PC-3 (cell line): ENCODE data around the gene CPEB4.

Experiments
- EZH2 ChIP-seq: fragments of 300-600 bp; sonication (generic); IDR thresholded peaks from one replicate; pipeline ENCODE4 v1.6.1; 2017; ENCODE audit warnings: antibody characterized with exemption, mild to moderate bottlenecking, low read length; ENCODE audit not compliant: unreplicated experiment
- TF ChIP-seq, protein P1 (sequence below): fragments of 300-600 bp; sonication (generic); conservative IDR thresholded peaks from 2 replicates; pipeline ENCODE4 v1.5.1; 2017; ENCODE audit warnings: antibody characterized with exemption, low read depth, mild to moderate bottlenecking, low read length

DNA sequence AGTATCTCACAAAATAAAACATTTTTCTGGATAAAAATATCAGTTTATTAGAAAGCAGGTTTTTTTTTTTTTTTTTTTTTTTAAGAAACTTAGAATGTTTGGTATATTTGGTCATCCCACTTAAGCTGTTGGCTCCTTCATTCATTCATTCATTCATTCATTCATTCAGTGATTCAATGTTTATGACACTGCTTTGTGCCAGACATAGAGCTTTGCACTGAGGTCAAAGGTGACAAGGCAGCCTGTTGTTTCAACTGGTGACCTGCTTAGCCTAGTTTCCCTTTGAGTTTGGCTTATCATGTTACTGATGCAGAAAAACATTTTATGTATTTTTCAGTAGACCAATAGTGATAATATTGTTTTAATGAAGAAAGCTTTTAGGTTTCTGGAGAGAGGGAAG is 23.5 kb downstream of the CPEB4 start:
- TF ChIP-seq, protein P1, sequence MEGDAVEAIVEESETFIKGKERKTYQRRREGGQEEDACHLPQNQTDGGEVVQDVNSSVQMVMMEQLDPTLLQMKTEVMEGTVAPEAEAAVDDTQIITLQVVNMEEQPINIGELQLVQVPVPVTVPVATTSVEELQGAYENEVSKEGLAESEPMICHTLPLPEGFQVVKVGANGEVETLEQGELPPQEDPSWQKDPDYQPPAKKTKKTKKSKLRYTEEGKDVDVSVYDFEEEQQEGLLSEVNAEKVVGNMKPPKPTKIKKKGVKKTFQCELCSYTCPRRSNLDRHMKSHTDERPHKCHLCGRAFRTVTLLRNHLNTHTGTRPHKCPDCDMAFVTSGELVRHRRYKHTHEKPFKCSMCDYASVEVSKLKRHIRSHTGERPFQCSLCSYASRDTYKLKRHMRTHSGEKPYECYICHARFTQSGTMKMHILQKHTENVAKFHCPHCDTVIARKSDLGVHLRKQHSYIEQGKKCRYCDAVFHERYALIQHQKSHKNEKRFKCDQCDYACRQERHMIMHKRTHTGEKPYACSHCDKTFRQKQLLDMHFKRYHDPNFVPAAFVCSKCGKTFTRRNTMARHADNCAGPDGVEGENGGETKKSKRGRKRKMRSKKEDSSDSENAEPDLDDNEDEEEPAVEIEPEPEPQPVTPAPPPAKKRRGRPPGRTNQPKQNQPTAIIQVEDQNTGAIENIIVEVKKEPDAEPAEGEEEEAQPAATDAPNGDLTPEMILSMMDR = no peak
- TF ChIP-seq EZH2 = no peak
